H9 (cell line): ENCODE data around the gene DNHD1. TPM values are rescaled to one million over a fixed set of nuclear protein-coding genes. Genes with fewer than 3 reads are reported as not detected.

Experiments used
- DNase-seq: peaks from one replicate; pipeline ENCODE4 v3.0.0-alpha.2; 2017
- H2AFZ ChIP-seq: one replicate; pipeline ENCODE4 v1.6.1; 2013; ENCODE audit warnings: mild to moderate bottlenecking, low read length, control low read depth, moderate library complexity
- H2AK5ac ChIP-seq: 2 replicates; pipeline ENCODE4 v1.6.1; 2013; ENCODE audit warnings: low read length, control low read depth, mixed read lengths; ENCODE audit not compliant: insufficient read length
- H2BK120ac ChIP-seq: one replicate; pipeline ENCODE4 v1.6.1; 2013; ENCODE audit warnings: low read depth, mild to moderate bottlenecking, low read length, control low read depth, inconsistent platforms; ENCODE audit not compliant: poor library complexity, severe bottlenecking
- H2BK12ac ChIP-seq: 2 replicates; pipeline ENCODE4 v1.6.1; 2013; ENCODE audit warnings: low read length, control low read depth, mixed read lengths, low read depth; ENCODE audit not compliant: insufficient read length
- H2BK15ac ChIP-seq: 2 replicates; pipeline ENCODE4 v1.6.1; 2013; ENCODE audit warnings: low read depth, low read length, control low read depth
- H2BK20ac ChIP-seq: one replicate; pipeline ENCODE4 v1.6.1; 2013; ENCODE audit warnings: low read depth, mild to moderate bottlenecking, low read length, control low read depth, inconsistent platforms; ENCODE audit not compliant: poor library complexity, severe bottlenecking
- H2BK5ac ChIP-seq: 2 replicates; pipeline ENCODE4 v1.6.1; 2013; ENCODE audit warnings: low read length, control low read depth, mixed read lengths; ENCODE audit not compliant: insufficient read length
- H3K14ac ChIP-seq: 2 replicates; pipeline ENCODE4 v1.6.1; 2013; ENCODE audit warnings: low read length, control low read depth; ENCODE audit not compliant: insufficient read depth
- H3K18ac ChIP-seq: 2 replicates; pipeline ENCODE4 v1.6.1; 2013; ENCODE audit warnings: low read depth, mild to moderate bottlenecking, mixed read lengths, low read length, control low read depth; ENCODE audit not compliant: insufficient read length
- H3K23ac ChIP-seq: 2 replicates; pipeline ENCODE4 v1.6.1; 2013; ENCODE audit warnings: low read length, control low read depth, mixed read lengths, low read depth; ENCODE audit not compliant: insufficient read length
- H3K23me2 ChIP-seq: 2 replicates; pipeline ENCODE4 v1.6.1; 2013; ENCODE audit warnings: low read depth, mild to moderate bottlenecking, mixed read lengths, low read length, control low read depth; ENCODE audit not compliant: insufficient read length, poor library complexity, severe bottlenecking
- H3K27ac ChIP-seq: 2 replicates; pipeline ENCODE4 v1.5.1; 2013; ENCODE audit warnings: low read length, control low read depth, mixed read lengths, low read depth; ENCODE audit not compliant: insufficient read length
- H3K27me3 ChIP-seq: 2 replicates; pipeline ENCODE4 v1.6.1; 2013; ENCODE audit warnings: low read length, control low read depth, inconsistent platforms; ENCODE audit not compliant: insufficient read depth
- H3K4ac ChIP-seq: 2 replicates; pipeline ENCODE4 v1.6.1; 2013; ENCODE audit warnings: low read depth, mild to moderate bottlenecking, control low read depth, inconsistent platforms, low read length, moderate library complexity
- H3K4me1 ChIP-seq: 2 replicates; pipeline ENCODE4 v1.6.1; 2013; ENCODE audit warnings: low read length, control low read depth, inconsistent platforms; ENCODE audit not compliant: insufficient read depth
- H3K4me2 ChIP-seq: 2 replicates; pipeline ENCODE4 v1.6.1; 2013; ENCODE audit warnings: low read length, control low read depth, mixed read lengths; ENCODE audit not compliant: insufficient read length, insufficient read depth
- H3K56ac ChIP-seq: 2 replicates; pipeline ENCODE4 v1.6.1; 2013; ENCODE audit warnings: low read depth, mild to moderate bottlenecking, mixed read lengths, low read length, control low read depth; ENCODE audit not compliant: insufficient read length
- H3K79me1 ChIP-seq: 2 replicates; pipeline ENCODE4 v1.6.1; 2013; ENCODE audit warnings: low read depth, mild to moderate bottlenecking, moderate library complexity, low read length, control low read depth, inconsistent platforms; ENCODE audit not compliant: insufficient read depth, poor library complexity, severe bottlenecking
- H3K79me2 ChIP-seq: 2 replicates; pipeline ENCODE4 v1.6.1; 2013; ENCODE audit warnings: low read length, control low read depth, inconsistent platforms; ENCODE audit not compliant: insufficient read depth
- H3K9ac ChIP-seq: 2 replicates; pipeline ENCODE4 v1.6.1; 2013; ENCODE audit warnings: low read length, control low read depth, mixed read lengths; ENCODE audit not compliant: insufficient read length; ENCODE audit errors: extremely low read depth
- H3K9me3 ChIP-seq: one replicate; pipeline ENCODE4 v1.6.1; 2013; ENCODE audit warnings: low read depth, low read length, inconsistent platforms; ENCODE audit not compliant: control insufficient read depth
- H3T11ph ChIP-seq: one replicate; pipeline ENCODE4 v1.6.1; 2013; ENCODE audit warnings: mild to moderate bottlenecking, low read length, control low read depth, inconsistent platforms
- H4K20me1 ChIP-seq: one replicate; pipeline ENCODE4 v1.6.1; 2013; ENCODE audit not compliant: control insufficient read depth, insufficient read length, insufficient read depth
- H4K5ac ChIP-seq: 2 replicates; pipeline ENCODE4 v1.6.1; 2013; ENCODE audit warnings: low read depth, mild to moderate bottlenecking, mixed read lengths, low read length, control low read depth; ENCODE audit not compliant: insufficient read length
- H4K8ac ChIP-seq: replicated peaks from 2 replicates; pipeline ENCODE4 v1.6.1; 2013; ENCODE audit warnings: low read length, control low read depth, mixed read lengths, low read depth; ENCODE audit not compliant: insufficient read length
- H4K91ac ChIP-seq: 2 replicates; pipeline ENCODE4 v1.6.1; 2013; ENCODE audit warnings: low read depth, mild to moderate bottlenecking, moderate library complexity, mixed read lengths, low read length, control low read depth; ENCODE audit not compliant: insufficient read length
- H3K27ac Mint-ChIP-seq, 3 experiments: 2 replicates in 2 of 3; 3 replicates in 1 of 3; pipeline ENCODE4 v1.8.0; 2020 to 2021; ENCODE audit warnings: mixed read lengths in 3 of 3, mild to moderate bottlenecking in 1 of 3, moderate library complexity in 1 of 3
- H3K27me3 Mint-ChIP-seq: 2 replicates; pipeline ENCODE4 v1.8.0; 2021; ENCODE audit warnings: low read depth, mild to moderate bottlenecking, moderate library complexity, mixed read lengths
- H3K36me3 Mint-ChIP-seq, 3 experiments: 2 replicates in 2 of 3; 3 replicates in 1 of 3; pipeline ENCODE4 v1.8.0; 2020 to 2021; ENCODE audit warnings: low read depth in 3 of 3, mixed read lengths in 3 of 3; ENCODE audit not compliant: insufficient read depth in 1 of 3
- H3K4me1 Mint-ChIP-seq, 2 experiments: 2 replicates each; pipeline ENCODE4 v1.8.0; 2020; ENCODE audit warnings: mixed read lengths in 2 of 2
- H3K4me3 Mint-ChIP-seq, 2 experiments: 2 replicates in 1 of 2; 3 replicates in 1 of 2; pipeline ENCODE4 v1.8.0; 2020 to 2021; ENCODE audit warnings: mild to moderate bottlenecking in 2 of 2, mixed read lengths in 2 of 2, moderate library complexity in 1 of 2
- H3K9me3 Mint-ChIP-seq, 2 experiments: 2 replicates in 1 of 2; 3 replicates in 1 of 2; pipeline ENCODE4 v1.8.0; 2020; ENCODE audit warnings: mild to moderate bottlenecking in 2 of 2, mixed read lengths in 2 of 2, moderate library complexity in 1 of 2
- CTCF ChIP-seq: fragments of 200-600 bp; sonication (generic); conservative IDR thresholded peaks from 3 replicates; pipeline ENCODE4 v1.8.0; 2021; ENCODE audit warnings: antibody characterized with exemption, mild to moderate bottlenecking
- WGBS: extraction: QIAGEN DNeasy Blood & Tissue Kit; methylation state at CpG from one replicate; pipeline ENCODE4 v1.1.7; 2013; ENCODE audit warnings: missing lambda C conversion rate, low lambda C conversion rate, mixed read lengths; ENCODE audit not compliant: insufficient read length; ENCODE audit errors: extremely low coverage; 5-methylcytosine and 5-hydroxymethylcytosine counted together
- total RNA-seq: library from RNA; stranded (reverse); gene quantifications from 2 replicates; pipeline ENCODE4 v1.2.1, GENCODE V29; 2021

The DNHD1 gene
- total RNA-seq, 1 experiment from 2014 or later, result 3.5 TPM

GRCh38 chr11:6611963-6612212 lies 114.8 kb downstream of the DNHD1 start:
- H3K18ac ChIP-seq, result peak overlapping the region; percentile 84
- H2BK120ac ChIP-seq, result no peak overlapping the region
- H2AK5ac ChIP-seq, result no peak overlapping the region
- H2AFZ ChIP-seq, result no peak overlapping the region
- H3K14ac ChIP-seq, result peak overlapping the region; percentile 87; the same call in 1 of the 2 replicates
- H4K91ac ChIP-seq, result no peak overlapping the region
- no CpG with 5 or more reads among the region's 36 CpGs for WGBS
- Mint-ChIP-seq H3K36me3 (peaks cover 33 to 62% (median 55%) of the 10 kb centered on the region in 3 experiments; a peak in 6 of 7 replicates), H3K9me3 (no peaks in the 10 kb centered on the region), H3K27ac (peak overlapping the region in 1 of 3 experiments; percentile 61; a peak in 1 of 7 replicates), H3K27me3 (no peaks in the 10 kb centered on the region; the same call in 1 of the 2 replicates), H3K4me3 (peak overlapping the region; percentile 83 to 88), H3K4me1 (peaks cover 15% of the 10 kb centered on the region in 2 experiments)
- no peaks in the 10 kb centered on the region for H3K79me2 ChIP-seq
- no peak for TF ChIP-seq CTCF
- H4K8ac ChIP-seq, result no peak overlapping the region
- H3K27ac ChIP-seq, result no peak overlapping the region
- H3K4me2 ChIP-seq, result peak overlapping the region; percentile 76
- H4K5ac ChIP-seq, result no peak overlapping the region
- peak overlapping the region; percentile 75 for H3K9ac ChIP-seq
- no peak overlapping the region for H2BK20ac ChIP-seq
- no peak overlapping the region for H2BK15ac ChIP-seq
- no peak overlapping the region for H3T11ph ChIP-seq
- no peak for DNase-seq
- H3K56ac ChIP-seq, result no peak overlapping the region
- no peaks in the 10 kb centered on the region for H3K27me3 ChIP-seq
- H4K20me1 ChIP-seq, result no peaks in the 10 kb centered on the region
- H3K4me1 ChIP-seq, result no peaks in the 10 kb centered on the region
- no peaks in the 10 kb centered on the region for H3K79me1 ChIP-seq
- no peak overlapping the region for H2BK12ac ChIP-seq
- H2BK5ac ChIP-seq, result no peak overlapping the region
- H3K23ac ChIP-seq, result no peak overlapping the region
- H3K9me3 ChIP-seq, result no peaks in the 10 kb centered on the region
- H3K4ac ChIP-seq, result no peak overlapping the region
- H3K23me2 ChIP-seq, result peaks cover 12% of the 10 kb centered on the region
